GM12801 (cell line): Measurements from ENCODE around the gene TCF25.

Source experiments
- CTCF ChIP-seq: IDR thresholded peaks from one replicate; pipeline ENCODE4 v1.5.1; 2011; ENCODE audit warnings: control low read depth; ENCODE audit not compliant: insufficient read length; ENCODE audit errors: extremely low read depth

Gene TCF25

DNA sequence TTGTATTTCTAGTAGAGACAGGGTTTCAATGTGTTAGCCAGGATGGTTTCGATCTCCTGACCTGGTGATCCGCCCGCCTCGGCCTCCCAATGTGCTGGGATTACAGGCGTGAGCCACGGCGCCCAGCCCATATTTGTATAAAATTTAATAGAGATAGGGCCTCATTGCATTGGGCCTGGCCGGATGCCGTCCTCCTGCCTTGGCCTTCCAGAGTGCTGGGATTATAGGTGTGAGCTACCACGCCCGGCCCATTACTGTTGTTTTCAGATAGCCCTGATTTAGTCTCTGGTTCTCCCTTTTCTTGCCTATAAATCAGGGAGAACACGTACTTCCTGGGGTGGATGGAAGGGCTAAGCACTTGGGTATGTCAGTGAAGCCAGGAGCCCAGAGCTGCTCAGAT is 78.7 kb downstream of the TCF25 start:
- no peak for TF ChIP-seq CTCF

GRCh38 chr16:89952551-89952950 is 79.2 kb downstream of the TCF25 start:
- no peak for TF ChIP-seq CTCF

- TF ChIP-seq CTCF = no peak
Measured at GRCh38 chr16:89953671-89954406, 80.4 kb downstream of the TCF25 start.

DNA sequence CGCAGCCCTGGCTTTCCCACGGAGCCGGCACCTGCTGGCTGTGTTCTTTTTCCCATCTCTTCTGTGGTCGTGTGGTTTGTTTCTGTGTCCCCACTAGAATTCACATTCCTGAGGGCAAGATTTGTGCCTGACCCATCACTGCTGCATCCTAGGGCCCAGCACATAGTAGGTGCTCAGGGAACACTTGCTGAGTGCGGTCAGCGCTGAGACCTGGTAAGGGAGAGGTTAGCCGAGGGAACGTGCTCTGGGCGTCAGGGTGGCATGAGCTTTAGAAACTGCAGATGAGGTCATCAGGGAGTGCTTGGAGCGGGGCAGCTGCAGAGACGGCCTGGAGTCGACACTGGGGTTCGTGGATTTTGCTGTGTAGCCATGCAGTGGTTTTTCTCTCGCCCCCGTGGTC is 81.1 kb downstream of the TCF25 start:
- TF ChIP-seq CTCF = no peak

DNA sequence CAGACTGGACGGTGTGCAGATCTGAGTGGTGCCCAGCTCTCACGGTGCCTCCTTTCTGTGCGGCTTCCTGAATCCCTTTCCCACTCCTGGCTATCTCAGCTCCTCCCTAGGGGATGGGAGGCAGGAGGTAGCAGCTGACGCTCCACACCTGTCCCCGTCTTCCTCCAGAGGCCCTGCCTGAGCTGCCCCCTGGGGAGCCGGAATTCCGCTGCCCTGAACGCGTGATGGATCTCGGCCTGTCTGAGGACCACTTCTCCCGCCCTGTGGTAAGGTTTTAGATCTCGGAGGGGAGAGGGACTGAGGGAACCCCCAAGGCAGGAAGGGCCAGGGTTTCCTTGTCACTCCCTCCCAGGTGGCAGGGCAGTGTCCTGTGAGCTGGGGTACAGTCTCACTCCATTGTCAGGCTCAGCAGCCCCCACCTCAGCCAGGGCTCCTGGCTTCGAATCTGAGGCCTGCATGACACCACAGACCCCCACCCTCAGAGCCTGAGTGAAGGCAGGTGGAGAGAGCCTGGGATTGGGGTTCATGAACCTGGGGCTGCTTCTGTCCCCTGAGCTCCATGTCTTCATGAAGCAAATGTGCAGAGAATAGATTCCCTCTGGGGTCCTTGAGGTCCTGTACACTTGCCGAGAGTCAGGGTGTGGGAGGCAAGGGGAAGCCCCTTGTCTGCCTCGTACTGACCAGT is 81.8 kb downstream of the TCF25 start:
- no peak for TF ChIP-seq CTCF

GRCh38 chr16:89956505-89957215 is 83.3 kb downstream of the TCF25 start:
- TF ChIP-seq CTCF = no peak

GRCh38 chr16:89957216-89957785 is 83.9 kb downstream of the TCF25 start:
- no peak for TF ChIP-seq CTCF
